GM10266 (cell line): ENCODE measurements around the gene FCER2.

Source experiments
- DNase-seq: peaks from one replicate; pipeline ENCODE4 v3.0.0; 2012; ENCODE audit errors: extremely low spot score
- CTCF ChIP-seq: IDR thresholded peaks from 2 replicates; pipeline ENCODE4 v1.5.1; 2012; ENCODE audit warnings: mild to moderate bottlenecking, low read depth; ENCODE audit not compliant: control insufficient read depth, insufficient read depth; ENCODE audit errors: missing control alignments

Gene FCER2

GRCh38 chr19:7681340-7682174, 20.4 kb downstream of the FCER2 start:
- TF ChIP-seq CTCF = peak; percentile 63
- DNase-seq = peak; percentile 94

GRCh38 chr19:7680606-7681339, 21.2 kb downstream of the FCER2 start, which contains the start of gene TRAPPC5:
Gene TRAPPC5 (plus strand): TSS chr19:7680833. CDS start chr19:7682254, 1,421 bp downstream.
- TF ChIP-seq CTCF = peak; percentile 99
- peak; percentile 94 for DNase-seq

- TF ChIP-seq CTCF = no peak
- no peak for DNase-seq
These were observed 21.9 kb downstream of the FCER2 start for GRCh38 chr19:7679771-7680605.

DNA sequence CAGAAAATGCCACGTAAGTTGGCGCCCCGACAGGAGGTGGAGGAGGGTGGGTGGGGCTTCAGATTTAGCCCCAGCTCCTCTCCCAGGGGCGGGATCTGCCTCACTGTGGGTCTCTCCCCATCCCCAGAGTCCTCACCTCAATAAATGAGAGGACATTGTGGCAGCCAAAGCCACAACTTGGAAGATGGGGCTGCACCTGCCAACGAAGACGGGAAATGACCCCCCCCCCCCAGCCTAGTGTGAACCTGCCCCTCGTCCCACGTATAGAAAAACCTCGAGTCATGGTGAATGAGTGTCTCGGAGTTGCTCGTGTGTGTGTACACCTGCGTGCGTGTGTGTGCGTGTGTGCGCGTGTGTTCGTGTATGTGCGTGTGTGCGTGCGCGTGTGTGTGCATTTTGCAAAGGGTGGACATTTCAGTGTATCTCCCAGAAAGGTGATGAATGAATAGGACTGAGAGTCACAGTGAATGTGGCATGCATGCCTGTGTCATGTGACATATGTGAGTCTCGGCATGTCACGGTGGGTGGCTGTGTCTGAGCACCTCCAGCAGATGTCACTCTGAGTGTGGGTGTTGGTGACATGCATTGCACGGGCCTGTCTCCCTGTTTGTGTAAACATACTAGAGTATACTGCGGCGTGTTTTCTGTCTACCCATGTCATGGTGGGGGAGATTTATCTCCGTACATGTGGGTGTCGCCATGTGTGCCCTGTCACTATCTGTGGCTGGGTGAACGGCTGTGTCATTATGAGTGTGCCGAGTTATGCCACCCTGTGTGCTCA, 22.8 kb downstream of the FCER2 start:
- DNase-seq = peak; percentile 82

GRCh38 chr19:7677669-7678311, 24.1 kb downstream of the FCER2 start:
- TF ChIP-seq CTCF = peak; percentile 31
- no peak for DNase-seq

More for the DNA sequence above, 22.8 kb downstream of the FCER2 start:
- peak; percentile 69 for TF ChIP-seq CTCF

DNA sequence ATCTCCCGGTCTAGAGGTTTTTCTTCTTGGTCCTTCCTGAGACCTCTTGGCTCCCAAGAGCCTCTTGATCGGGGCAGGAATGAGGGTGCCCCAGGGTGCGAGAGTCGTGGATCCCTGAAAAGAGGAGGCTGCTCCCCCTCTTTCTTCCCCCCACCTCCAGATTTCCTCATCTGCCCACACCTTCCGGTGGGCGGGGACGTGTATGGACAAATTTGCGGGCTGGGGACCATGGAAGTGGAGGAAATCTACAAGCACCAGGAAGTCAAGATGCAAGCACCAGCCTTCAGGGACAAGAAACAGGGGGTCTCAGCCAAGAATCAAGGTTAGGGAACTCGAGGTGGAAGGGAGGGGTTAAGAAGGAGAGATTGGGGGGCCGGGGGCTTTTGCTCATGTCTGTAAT, 25.1 kb downstream of the FCER2 start, which contains the start of gene MCEMP1:
Gene MCEMP1, plus strand, starts transcription at position 237 of the 400 bp plus-strand sequence. Its CDS starts 31 bp downstream, at position 268.
- no peak for TF ChIP-seq CTCF
- no peak for DNase-seq
